Thymus (tissue), 14 donors: ENCODE measurements around the gene ZSCAN1. TPM values are rescaled to one million over a fixed set of nuclear protein-coding genes. Genes with fewer than 3 reads are reported as not detected.
"Not testable (repeated sequence)": the region's sequence is repeated elsewhere in the genome, so short reads cannot be mapped to it uniquely, and the experiment has no call there.

Source experiments
- DNase-seq, 9 donors: peaks; one replicate each; pipeline ENCODE4 v3.0.0-alpha.2; 2013; ENCODE audit warnings: low spot score in 9 of 9, low read depth in 6 of 9, missing footprints in 1 of 9
- H3K27ac ChIP-seq, 2 donors: one replicate each; pipeline ENCODE4 v1.5.1; 2013; ENCODE audit warnings: control low read depth in 1 of 2, low read depth in 1 of 2, low read length in 1 of 2, mild to moderate bottlenecking in 1 of 2, moderate library complexity in 1 of 2
- H3K27me3 ChIP-seq, 2 donors: one replicate each; pipeline ENCODE4 v1.5.1; 2013; ENCODE audit warnings: low read length in 1 of 2; ENCODE audit not compliant: control insufficient read depth in 2 of 2, insufficient read depth in 1 of 2
- H3K36me3 ChIP-seq, 2 donors: one replicate each; pipeline ENCODE4 v1.5.1; 2013; ENCODE audit warnings: low read length in 1 of 2, mild to moderate bottlenecking in 1 of 2, moderate library complexity in 1 of 2; ENCODE audit not compliant: control insufficient read depth in 2 of 2, insufficient read depth in 2 of 2
- H3K4me1 ChIP-seq, 2 donors: one replicate each; pipeline ENCODE4 v1.5.1; 2013; ENCODE audit warnings: low read length in 2 of 2; ENCODE audit not compliant: control insufficient read depth in 2 of 2, insufficient read depth in 2 of 2
- H3K4me3 ChIP-seq, 2 donors: one replicate each; pipeline ENCODE4 v1.5.1; 2013; ENCODE audit warnings: low read length in 2 of 2, control low read depth in 1 of 2, mild to moderate bottlenecking in 1 of 2
- H3K9me3 ChIP-seq, 2 donors: one replicate each; pipeline ENCODE4 v1.5.1; 2013; ENCODE audit warnings: low read length in 1 of 2, mild to moderate bottlenecking in 1 of 2; ENCODE audit not compliant: control insufficient read depth in 2 of 2, insufficient read depth in 1 of 2
- WGBS: extraction: QIAGEN DNeasy Blood & Tissue Kit; methylation state at CpG from one replicate; pipeline ENCODE4 v1.1.7; 2013; 5-methylcytosine and 5-hydroxymethylcytosine counted together
- long read RNA-seq, 10 donors: transcript quantifications; one replicate each; lab custom pipeline, GENCODE V29; 2026
- polyA plus RNA-seq: library from polyadenylated mRNA; stranded (reverse); fragments of 200-250 nt; gene quantifications from one replicate; pipeline ENCODE4 v1.2.3, GENCODE V29; 2013
- total RNA-seq: library from RNA; stranded (reverse); fragments of 120-200 nt; gene quantifications from one replicate; pipeline ENCODE4 v1.2.4, GENCODE V29; 2013
- donor health status: healthy.

ZSCAN1 gene
- total RNA-seq (0.42 TPM), polyA plus RNA-seq (1.6 TPM)
- long read RNA-seq, donor 1, result 0 reads
- long read RNA-seq, donor 2, result 0 reads
- long read RNA-seq, donor 3, partial matches to known transcripts, result 0 of 2 reads
- long read RNA-seq, donor 3, other reads (novel, unspliced or antisense), result 0 of 2 reads
- long read RNA-seq, donor 4, result 0 reads
- long read RNA-seq, donor 5, result 0 reads
- long read RNA-seq, donor 6, result 0 reads
- long read RNA-seq, donor 7, partial matches to known transcripts, result 0 of 1 reads
- long read RNA-seq, donor 7, other reads (novel, unspliced or antisense), result 0 of 1 reads
- long read RNA-seq, donor 8, result 0 reads
- long read RNA-seq, donor 9, partial matches to known transcripts, result 0 of 1 reads
- long read RNA-seq, donor 9, other reads (novel, unspliced or antisense), result 0 of 1 reads
- long read RNA-seq, donor 10, partial matches to known transcripts, result 0 of 2 reads
- long read RNA-seq, donor 10, other reads (novel, unspliced or antisense), result 0 of 2 reads

- WGBS, result 7% methylated on average over 101 of the region's 101 CpGs
- H3K27me3 ChIP-seq, result peaks cover 0 to 14% of the 10 kb centered on the region in 2 donors
- peaks cover 16 to 64% of the 10 kb centered on the region in 2 donors for H3K9me3 ChIP-seq
- no peaks in the 10 kb centered on the region for H3K36me3 ChIP-seq
- H3K4me1 ChIP-seq, result no peaks in the 10 kb centered on the region
- DNase-seq, result peak in 5 of 9 donors; percentile 0 to 47 (median 34)
- peak within 1 kb of the TSS in 1 of 2 donors; percentile 35 for H3K4me3 ChIP-seq
- peak within 1 kb of the TSS in 1 of 2 donors; percentile 18 for H3K27ac ChIP-seq
Observed at GRCh38 chr19:58033741-58034476, at the start of gene ZSCAN1. TSS of gene ZSCAN1 (plus strand) at chr19:58034025. CDS start at chr19:58037837, 3,812 bp downstream.

DNA sequence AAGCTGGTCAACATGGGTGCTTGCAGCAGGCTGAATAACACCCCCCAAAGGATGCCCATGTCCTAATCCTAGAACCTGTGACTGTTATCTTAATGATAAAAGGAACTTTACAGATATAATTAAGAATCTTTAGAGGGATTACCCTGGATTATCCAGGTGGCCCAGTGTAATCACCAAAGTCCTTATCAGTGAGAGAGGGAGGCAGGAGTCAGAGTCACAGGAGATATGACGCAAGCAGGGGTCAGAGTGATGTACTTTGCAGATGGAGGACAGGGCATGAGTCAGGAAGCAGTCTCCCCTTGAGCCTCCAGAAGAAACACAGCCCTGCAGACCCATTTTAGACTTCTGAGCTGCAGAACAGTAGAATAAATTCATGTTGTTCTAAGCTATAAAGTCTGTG is 41.0 kb upstream of the ZSCAN1 start:
- Histone ChIP-seq H3K27ac (no peak overlapping the region), H3K4me1 (no peaks in the 10 kb centered on the region), H3K36me3 (peaks cover 30 to 35% of the 10 kb centered on the region in 2 donors), H3K27me3 (no peaks in the 10 kb centered on the region), H3K9me3 (peaks cover 21 to 63% of the 10 kb centered on the region in 2 donors), H3K4me3 (no peak overlapping the region)
- no peak for DNase-seq
- 100% methylated on average over 1 of the region's 1 CpG for WGBS

GRCh38 chr19:58000677-58001076 is 33.1 kb upstream of the ZSCAN1 start:
- Histone ChIP-seq H3K9me3 (peaks cover 19 to 51% of the 10 kb centered on the region in 2 donors), H3K4me3 (no peak overlapping the region), H3K36me3 (peaks cover 40 to 41% of the 10 kb centered on the region in 2 donors), H3K27ac (no peak overlapping the region), H3K4me1 (peaks cover 10 to 18% of the 10 kb centered on the region in 2 donors), H3K27me3 (no peaks in the 10 kb centered on the region)
- no peak for DNase-seq
- 98% methylated on average over 4 of the region's 4 CpGs for WGBS

DNA sequence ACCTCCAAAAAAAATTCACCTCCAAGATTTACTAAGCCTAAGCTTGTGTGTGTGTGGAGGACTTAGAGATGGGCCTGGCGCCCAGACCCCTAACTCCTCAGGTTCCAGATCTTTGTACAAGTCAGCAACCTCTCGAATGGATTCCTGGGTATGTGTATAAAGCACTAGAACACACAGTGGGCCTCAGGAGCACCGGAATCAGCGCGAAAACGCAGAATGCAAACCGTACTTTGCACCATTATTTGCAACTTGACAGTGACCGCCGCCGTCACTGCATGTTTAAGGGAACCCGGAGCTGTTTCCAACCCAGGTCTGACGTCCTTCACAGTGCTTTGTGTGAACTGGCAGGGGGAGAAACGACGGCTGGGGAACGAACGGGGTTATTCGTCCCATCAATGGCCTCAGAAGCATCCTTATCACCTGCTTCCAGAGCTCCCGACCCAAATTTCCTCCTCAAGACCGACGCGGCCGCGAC is 31.9 kb upstream of the ZSCAN1 start:
- peaks cover 45 to 46% of the 10 kb centered on the region in 2 donors for H3K36me3 ChIP-seq
- DNase-seq, result peak in 3 of 9 donors; percentile 21 to 44 (median 29)
- peaks cover 22 to 48% of the 10 kb centered on the region in 2 donors for H3K9me3 ChIP-seq
- no peaks in the 10 kb centered on the region for H3K27me3 ChIP-seq
- peaks cover 10 to 18% of the 10 kb centered on the region in 2 donors for H3K4me1 ChIP-seq
- H3K27ac ChIP-seq, result peak overlapping the region; percentile 86 to 89
- H3K4me3 ChIP-seq, result peak overlapping the region; percentile 71 to 87
- 4% methylated on average over 23 of the region's 23 CpGs for WGBS

- peaks cover 44 to 49% of the 10 kb centered on the region in 2 donors for H3K36me3 ChIP-seq
- H3K27ac ChIP-seq, result peak within 1 kb of the TSS; percentile 86 to 89
- H3K4me3 ChIP-seq, result peak within 1 kb of the TSS; percentile 71 to 87
- peaks cover 10 to 18% of the 10 kb centered on the region in 2 donors for H3K4me1 ChIP-seq
- peaks cover 24 to 51% of the 10 kb centered on the region in 2 donors for H3K9me3 ChIP-seq
- under 1% methylated on average over 91 of the region's 91 CpGs for WGBS
- peak; percentile 59 to 93 (median 83) for DNase-seq
- H3K27me3 ChIP-seq, result no peaks in the 10 kb centered on the region
Observed at GRCh38 chr19:58002384-58003173, 31.2 kb upstream of the ZSCAN1 start, which contains the start of gene ZNF606. TSS of gene ZNF606 (minus strand) at chr19:58002820. CDS start at chr19:58001319, 1,501 bp downstream.

DNA sequence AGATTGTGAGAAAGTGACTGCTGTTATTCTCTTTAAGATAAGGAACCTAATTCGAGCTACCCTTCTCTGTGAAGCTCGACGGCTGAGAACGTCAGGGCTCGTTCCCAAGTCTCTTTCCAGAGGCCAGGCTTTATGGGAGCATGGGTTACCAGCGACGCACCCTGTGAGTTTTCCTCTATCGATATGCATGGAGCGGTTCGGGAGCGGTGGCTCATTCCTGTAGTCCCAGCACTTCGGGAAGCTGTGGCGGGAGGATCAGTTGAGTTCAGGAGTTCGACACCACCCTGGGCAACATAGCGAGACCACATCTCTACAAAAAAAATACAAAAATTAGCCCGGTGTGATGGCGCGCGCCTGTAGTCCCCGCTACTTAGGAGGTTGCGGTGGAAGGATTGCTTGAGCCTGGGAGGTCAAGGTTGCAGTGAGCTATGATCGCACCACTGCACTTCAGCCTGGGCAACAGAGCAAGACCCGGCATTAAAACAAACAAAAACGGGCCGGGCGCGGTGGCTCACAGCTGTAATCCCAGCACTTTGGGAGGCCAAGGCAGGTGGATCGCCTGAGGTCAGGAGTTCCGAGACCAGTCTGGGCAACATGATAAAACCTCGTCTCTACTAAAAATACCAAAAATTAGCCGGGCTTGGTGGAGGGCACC is 30.5 kb upstream of the ZSCAN1 start:
- peaks cover 10 to 18% of the 10 kb centered on the region in 2 donors for H3K4me1 ChIP-seq
- peaks cover 40 to 44% of the 10 kb centered on the region in 2 donors for H3K36me3 ChIP-seq
- WGBS, result 33% methylated on average over 31 of the region's 31 CpGs
- H3K27ac ChIP-seq, result peak overlapping the region; percentile 69 to 86
- H3K27me3 ChIP-seq, result no peaks in the 10 kb centered on the region
- H3K9me3 ChIP-seq, result peaks cover 24 to 51% of the 10 kb centered on the region in 2 donors
- DNase-seq, result no peak
- H3K4me3 ChIP-seq, result peak overlapping the region; percentile 71 to 87

GRCh38 chr19:58007285-58007684 is 26.5 kb upstream of the ZSCAN1 start:
- Histone ChIP-seq H3K9me3 (peaks cover 18 to 55% of the 10 kb centered on the region in 2 donors), H3K4me3 (no peak overlapping the region), H3K4me1 (peaks cover 3 to 12% of the 10 kb centered on the region in 2 donors), H3K36me3 (peaks cover 19 to 20% of the 10 kb centered on the region in 2 donors), H3K27me3 (peaks cover 0 to 10% of the 10 kb centered on the region in 2 donors), H3K27ac (no peak overlapping the region)
- DNase-seq, result no peak
- 94% methylated on average over 1 of the region's 1 CpG for WGBS

DNA sequence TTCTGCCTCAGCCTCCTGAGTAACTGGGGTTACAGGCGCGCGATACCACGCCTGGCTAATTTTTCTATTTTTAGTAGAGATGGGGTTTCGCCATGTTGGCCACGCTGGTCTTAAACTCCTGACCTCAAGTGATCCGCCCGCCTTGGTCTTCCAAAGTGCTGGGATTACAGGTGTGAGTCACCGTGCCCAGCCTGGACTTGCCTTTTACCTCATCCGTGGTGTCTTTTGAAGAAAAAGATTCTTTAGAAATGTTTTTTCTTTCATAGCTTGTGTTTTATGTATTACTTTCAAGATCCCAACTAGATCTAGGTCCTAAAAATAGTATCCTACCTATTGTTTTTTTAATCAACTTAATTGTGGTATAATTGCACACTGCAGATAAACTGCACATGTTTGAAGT is 24.9 kb upstream of the ZSCAN1 start:
- H3K9me3 ChIP-seq, result peaks cover 18 to 53% of the 10 kb centered on the region in 2 donors
- not testable (repeated sequence) for H3K4me1 ChIP-seq, H3K27ac ChIP-seq, H3K4me3 ChIP-seq, H3K27me3 ChIP-seq, DNase-seq
- peaks cover 19 to 20% of the 10 kb centered on the region in 2 donors for H3K36me3 ChIP-seq
- 60% methylated on average over 10 of the region's 10 CpGs for WGBS
